Measurements from ENCODE around the gene CPO.

The CPO gene

DNA sequence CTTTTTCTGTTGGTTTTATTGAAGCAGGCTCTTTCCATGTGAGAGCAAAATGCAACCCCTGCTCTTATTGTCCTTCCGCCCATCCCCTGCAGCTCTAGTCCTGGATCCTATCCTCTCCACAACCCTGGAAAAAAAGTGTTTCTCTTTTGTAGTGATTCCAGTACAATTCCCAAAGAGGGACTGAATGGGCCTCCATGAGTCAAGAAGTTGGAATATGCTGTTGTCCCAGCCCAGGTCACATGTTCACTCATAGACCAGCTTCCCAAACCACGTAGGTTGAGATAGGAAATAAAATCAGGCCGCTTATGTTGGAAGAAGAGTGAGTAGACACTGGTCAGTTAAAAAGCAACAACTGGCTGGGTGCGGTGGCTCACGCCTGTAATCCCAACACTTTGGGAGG, 39.4 kb downstream of the CPO start:
- H3K4me3 ChIP-seq (ENCODE audit: low read depth, low read length), result no peak overlapping the region
- TF ChIP-seq MYC (IDR thresholded peaks at IDR 0.05; ENCODE audit: low read depth, low read length), result no peak
- no peak for TF ChIP-seq CTCF (IDR thresholded peaks at IDR 0.05; ENCODE audit: low read depth, low read length)
- TF ChIP-seq, protein P1, sequence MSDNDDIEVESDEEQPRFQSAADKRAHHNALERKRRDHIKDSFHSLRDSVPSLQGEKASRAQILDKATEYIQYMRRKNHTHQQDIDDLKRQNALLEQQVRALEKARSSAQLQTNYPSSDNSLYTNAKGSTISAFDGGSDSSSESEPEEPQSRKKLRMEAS (IDR thresholded peaks at IDR 0.05; ENCODE audit: low read depth, low read length), result no peak
- no peak for TF ChIP-seq POLR2A (IDR thresholded peaks at IDR 0.05; ENCODE audit: extremely low read depth, insufficient read length)
- no peak for DNase-seq (ENCODE audit: low read depth)

DNA sequence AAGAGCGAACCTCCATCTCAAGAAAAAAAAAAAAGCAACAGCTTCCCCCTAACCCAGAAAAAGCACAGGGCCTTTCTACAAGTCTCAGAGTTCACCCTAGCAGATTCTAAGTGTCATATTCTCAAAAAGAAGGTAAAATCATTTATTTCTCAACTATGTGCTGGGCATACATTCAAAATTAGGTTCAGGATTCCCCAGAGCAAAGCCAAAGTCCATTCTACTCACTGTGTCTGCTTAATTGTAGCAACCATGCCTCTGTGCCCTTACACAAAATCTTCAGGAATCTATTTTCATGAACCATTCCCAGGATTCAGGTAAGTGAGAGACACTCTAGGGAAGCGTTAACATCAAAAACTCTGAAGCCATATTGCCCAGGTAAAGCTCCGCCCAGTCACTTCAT, 40.0 kb downstream of the CPO start:
- H3K4me3 ChIP-seq (ENCODE audit: low read depth, low read length), result no peak overlapping the region
- no peak for DNase-seq (ENCODE audit: low read depth)
- TF ChIP-seq MYC (IDR thresholded peaks at IDR 0.05; ENCODE audit: low read depth, low read length) (no peak), POLR2A (IDR thresholded peaks at IDR 0.05; ENCODE audit: extremely low read depth, insufficient read length) (no peak), CTCF (IDR thresholded peaks at IDR 0.05; ENCODE audit: low read depth, low read length) (no peak)
- TF ChIP-seq, protein P1 (IDR thresholded peaks at IDR 0.05; ENCODE audit: low read depth, low read length), result no peak

DNA sequence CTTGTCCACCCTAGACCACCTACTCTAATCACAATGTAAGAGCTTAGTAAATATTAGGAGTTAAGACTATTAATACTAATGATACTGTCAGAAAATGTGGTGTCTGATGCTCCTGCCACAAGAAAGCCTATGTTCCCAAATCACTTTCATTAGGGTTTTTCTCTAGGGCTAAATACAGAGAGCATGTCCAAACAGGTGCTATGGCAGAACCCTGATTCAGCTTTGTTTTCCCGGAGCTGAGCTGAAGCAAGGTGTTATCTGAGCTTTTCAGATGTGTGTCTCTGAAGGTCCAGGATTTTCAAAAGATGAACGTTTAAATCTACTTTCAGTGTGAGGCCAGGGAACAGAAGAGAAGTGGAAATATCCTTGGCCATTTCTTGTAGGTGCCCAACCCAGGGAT, 40.6 kb downstream of the CPO start:
- TF ChIP-seq CTCF (IDR thresholded peaks at IDR 0.05; ENCODE audit: low read depth, low read length) (no peak), POLR2A (IDR thresholded peaks at IDR 0.05; ENCODE audit: extremely low read depth, insufficient read length) (no peak), MYC (IDR thresholded peaks at IDR 0.05; ENCODE audit: low read depth, low read length) (no peak)
- TF ChIP-seq, protein P1 (IDR thresholded peaks at IDR 0.05; ENCODE audit: low read depth, low read length), result no peak
- DNase-seq (ENCODE audit: low read depth), result no peak
- H3K4me3 ChIP-seq (ENCODE audit: low read depth, low read length), result no peak overlapping the region

DNA sequence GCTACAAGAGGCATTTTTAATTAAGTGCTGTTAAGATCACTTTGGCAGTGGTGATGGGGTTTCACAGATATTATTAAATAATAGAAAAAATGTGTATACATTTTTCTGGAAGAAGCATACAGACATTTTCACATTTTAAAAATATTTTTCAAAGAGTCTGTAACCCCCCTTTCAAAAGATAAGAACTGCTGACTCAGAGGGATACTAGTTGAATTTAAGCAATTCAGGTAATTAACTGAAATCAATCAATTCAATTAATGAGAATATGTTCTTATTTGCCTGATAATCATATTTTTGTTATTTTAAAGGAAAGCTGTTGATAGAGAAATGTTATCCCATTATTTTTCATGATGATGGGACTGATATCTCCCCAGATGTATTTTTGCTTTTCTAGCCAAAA, 41.1 kb downstream of the CPO start:
- no peak for DNase-seq (ENCODE audit: low read depth)
- TF ChIP-seq MYC (IDR thresholded peaks at IDR 0.05; ENCODE audit: low read depth, low read length) (no peak), POLR2A (IDR thresholded peaks at IDR 0.05; ENCODE audit: extremely low read depth, insufficient read length) (no peak), CTCF (IDR thresholded peaks at IDR 0.05; ENCODE audit: low read depth, low read length) (no peak)
- TF ChIP-seq, protein P1 (IDR thresholded peaks at IDR 0.05; ENCODE audit: low read depth, low read length), result no peak
- H3K4me3 ChIP-seq (ENCODE audit: low read depth, low read length), result no peak overlapping the region

DNA sequence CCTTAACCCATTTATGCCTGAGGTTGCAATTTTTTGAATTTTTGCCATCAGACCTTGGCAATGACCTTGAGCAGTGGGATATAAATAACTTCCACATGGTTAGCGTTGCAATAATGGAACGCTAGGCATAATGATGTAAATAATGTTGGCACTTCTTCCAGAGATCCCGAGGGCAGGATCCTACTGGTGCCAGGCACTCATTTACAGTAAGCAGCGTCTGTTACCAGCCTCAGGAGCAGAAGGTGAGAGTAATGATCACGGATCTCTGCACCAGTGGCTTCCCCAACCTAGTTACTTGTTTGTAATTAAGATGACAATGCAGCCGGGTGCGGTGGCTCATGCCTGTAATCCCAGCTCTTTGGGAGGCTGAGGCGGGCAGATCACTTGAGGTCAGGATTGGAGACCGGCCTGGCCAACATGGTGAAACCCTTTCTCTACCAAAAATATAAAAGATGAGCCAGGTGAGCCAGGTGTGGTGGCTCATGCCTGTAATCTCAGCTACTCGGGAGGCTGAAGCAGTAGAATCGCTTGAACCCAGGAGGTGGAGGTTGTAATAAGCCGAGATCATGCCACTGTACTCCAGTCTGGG, 41.9 kb downstream of the CPO start:
- H3K4me3 ChIP-seq (ENCODE audit: low read depth, low read length), result no peak overlapping the region
- DNase-seq (ENCODE audit: low read depth), result no peak
- TF ChIP-seq POLR2A (IDR thresholded peaks at IDR 0.05; ENCODE audit: extremely low read depth, insufficient read length) (no peak), MYC (IDR thresholded peaks at IDR 0.05; ENCODE audit: low read depth, low read length) (no peak), CTCF (IDR thresholded peaks at IDR 0.05; ENCODE audit: low read depth, low read length) (no peak)
- TF ChIP-seq, protein P1 (IDR thresholded peaks at IDR 0.05; ENCODE audit: low read depth, low read length), result no peak

All from NB4 (cell line).